Activated CD4-positive, alpha-beta T cell treated with anti-CD3 and anti-CD28 coated beads for 24 hours (primary cell): ENCODE data around the gene GRAP.
"Not testable (repeated sequence)": the region's sequence is repeated elsewhere in the genome, so short reads cannot be mapped to it uniquely, and the experiment has no call there.

Source experiments
- DNase-seq, 2 donors: peaks; one replicate each; pipeline ENCODE4 v3.0.0-alpha.2; 2020; ENCODE audit warnings: low read depth in 2 of 2

GRAP gene

GRCh38 chr17:19042369-19042768 lies 4.4 kb downstream of the GRAP start:
- DNase-seq, result not testable (repeated sequence)

- not testable (repeated sequence) for DNase-seq
Observed at GRCh38 chr17:19041871-19042270, 4.9 kb downstream of the GRAP start.

GRCh38 chr17:19040350-19040749 lies 6.4 kb downstream of the GRAP start:
- DNase-seq, result not testable (repeated sequence)

GRCh38 chr17:19038730-19039129 lies 8.0 kb downstream of the GRAP start:
- DNase-seq, result not testable (repeated sequence)

- not testable (repeated sequence) for DNase-seq
Observed at GRCh38 chr17:19038007-19038406, 8.8 kb downstream of the GRAP start.

- not testable (repeated sequence) for DNase-seq
Observed at GRCh38 chr17:19037547-19037946, 9.2 kb downstream of the GRAP start.

GRCh38 chr17:19036186-19036585 lies 10.6 kb downstream of the GRAP start:
- not testable (repeated sequence) for DNase-seq

GRCh38 chr17:19032377-19032988 lies 14.3 kb downstream of the GRAP start:
- not testable (repeated sequence) for DNase-seq

- peak; percentile 39 to 45 for DNase-seq
Observed at GRCh38 chr17:19031729-19032128, 15.0 kb downstream of the GRAP start.

- not testable (repeated sequence) for DNase-seq
Observed at GRCh38 chr17:19030771-19031449, 15.8 kb downstream of the GRAP start.

GRCh38 chr17:19029740-19030139 lies 17.0 kb downstream of the GRAP start:
- not testable (repeated sequence) for DNase-seq

GRCh38 chr17:19028671-19029070 lies 18.1 kb downstream of the GRAP start:
- DNase-seq, result not testable (repeated sequence)

GRCh38 chr17:19024101-19025078 lies 22.4 kb downstream of the GRAP start:
- DNase-seq, result no peak

GRCh38 chr17:19023209-19023999 lies 23.4 kb downstream of the GRAP start:
- DNase-seq, result no peak

- no peak for DNase-seq
Observed at GRCh38 chr17:19022747-19023146, 24.0 kb downstream of the GRAP start.

- DNase-seq, result no peak
Observed at GRCh38 chr17:19022128-19022527, 24.6 kb downstream of the GRAP start.

- DNase-seq, result peak in 1 of 2 donors; percentile 36
Observed at GRCh38 chr17:19021622-19022083, 25.1 kb downstream of the GRAP start.

- not testable (repeated sequence) for DNase-seq
Observed at GRCh38 chr17:19021011-19021621, 25.6 kb downstream of the GRAP start.

GRCh38 chr17:19020016-19020415 lies 26.7 kb downstream of the GRAP start:
- no peak for DNase-seq

GRCh38 chr17:19019041-19019941 lies 27.5 kb downstream of the GRAP start:
- no peak for DNase-seq
